ENCODE measurements around the gene AMDHD2.
"Not testable (repeated sequence)": the region's sequence is repeated elsewhere in the genome, so short reads cannot be mapped to it uniquely, and the experiment has no call there.

The AMDHD2 gene

DNA sequence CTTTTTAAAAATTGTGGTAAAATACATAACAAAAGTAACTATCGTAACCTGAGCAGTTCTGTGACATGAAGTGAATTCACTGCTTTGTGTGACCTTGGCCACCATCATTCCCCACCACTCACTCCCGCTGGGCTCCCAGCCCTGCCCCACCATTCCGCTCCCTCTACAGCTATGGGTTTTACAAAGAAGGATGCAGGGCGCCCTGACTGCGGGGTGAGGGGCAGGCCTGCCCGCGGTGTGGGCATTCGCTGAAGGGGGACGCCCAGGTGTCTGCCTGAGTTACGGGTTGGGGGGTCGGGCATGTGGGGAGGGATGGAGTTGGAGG is 11.2 kb downstream of the AMDHD2 start, which contains the start of gene CEMP1:
CEMP1 (minus strand) TSS at position 38 of the 325 bp plus-strand sequence. CDS start 335 bp downstream, outside the sequence.
- TF ChIP-seq, protein P1, sequence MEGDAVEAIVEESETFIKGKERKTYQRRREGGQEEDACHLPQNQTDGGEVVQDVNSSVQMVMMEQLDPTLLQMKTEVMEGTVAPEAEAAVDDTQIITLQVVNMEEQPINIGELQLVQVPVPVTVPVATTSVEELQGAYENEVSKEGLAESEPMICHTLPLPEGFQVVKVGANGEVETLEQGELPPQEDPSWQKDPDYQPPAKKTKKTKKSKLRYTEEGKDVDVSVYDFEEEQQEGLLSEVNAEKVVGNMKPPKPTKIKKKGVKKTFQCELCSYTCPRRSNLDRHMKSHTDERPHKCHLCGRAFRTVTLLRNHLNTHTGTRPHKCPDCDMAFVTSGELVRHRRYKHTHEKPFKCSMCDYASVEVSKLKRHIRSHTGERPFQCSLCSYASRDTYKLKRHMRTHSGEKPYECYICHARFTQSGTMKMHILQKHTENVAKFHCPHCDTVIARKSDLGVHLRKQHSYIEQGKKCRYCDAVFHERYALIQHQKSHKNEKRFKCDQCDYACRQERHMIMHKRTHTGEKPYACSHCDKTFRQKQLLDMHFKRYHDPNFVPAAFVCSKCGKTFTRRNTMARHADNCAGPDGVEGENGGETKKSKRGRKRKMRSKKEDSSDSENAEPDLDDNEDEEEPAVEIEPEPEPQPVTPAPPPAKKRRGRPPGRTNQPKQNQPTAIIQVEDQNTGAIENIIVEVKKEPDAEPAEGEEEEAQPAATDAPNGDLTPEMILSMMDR (IDR thresholded peaks at IDR 0.05; ENCODE audit: low read depth, low read length, poor library complexity, severe bottlenecking), result no peak
- no peak for TF ChIP-seq EZH2phosphoT487 (IDR thresholded peaks at IDR 0.05; ENCODE audit: borderline replicate concordance, low read length)
- Histone ChIP-seq H3K4me2 (ENCODE audit: low read length) (peak within 1 kb of the TSS; percentile 86), H3K27ac (ENCODE audit: low read depth, low read length) (peak within 1 kb of the TSS; percentile 77), H3K4me3 (ENCODE audit: low read length) (peak within 1 kb of the TSS; percentile 76), H3K4me1 (ENCODE audit: control insufficient read depth, low read length) (peaks cover 20% of the 10 kb centered on the region), H3K79me2 (ENCODE audit: control insufficient read depth, low read length) (no peaks in the 10 kb centered on the region), H3K9me2 (replicated peaks; ENCODE audit: control insufficient read depth, low read length) (no peaks in the 10 kb centered on the region), H3K27me3 (ENCODE audit: control insufficient read depth, low read length) (no peaks in the 10 kb centered on the region), H3K9me3 (ENCODE audit: control insufficient read depth, insufficient read depth, low read length) (no peaks in the 10 kb centered on the region), H3F3A (ENCODE audit: control insufficient read depth, insufficient read depth) (peaks cover 6% of the 10 kb centered on the region), H4K20me1 (ENCODE audit: control insufficient read depth, insufficient read depth, low read depth, low read length) (no peaks in the 10 kb centered on the region), H3K36me3 (ENCODE audit: control insufficient read depth, low read length) (peaks cover 21% of the 10 kb centered on the region)

DNA sequence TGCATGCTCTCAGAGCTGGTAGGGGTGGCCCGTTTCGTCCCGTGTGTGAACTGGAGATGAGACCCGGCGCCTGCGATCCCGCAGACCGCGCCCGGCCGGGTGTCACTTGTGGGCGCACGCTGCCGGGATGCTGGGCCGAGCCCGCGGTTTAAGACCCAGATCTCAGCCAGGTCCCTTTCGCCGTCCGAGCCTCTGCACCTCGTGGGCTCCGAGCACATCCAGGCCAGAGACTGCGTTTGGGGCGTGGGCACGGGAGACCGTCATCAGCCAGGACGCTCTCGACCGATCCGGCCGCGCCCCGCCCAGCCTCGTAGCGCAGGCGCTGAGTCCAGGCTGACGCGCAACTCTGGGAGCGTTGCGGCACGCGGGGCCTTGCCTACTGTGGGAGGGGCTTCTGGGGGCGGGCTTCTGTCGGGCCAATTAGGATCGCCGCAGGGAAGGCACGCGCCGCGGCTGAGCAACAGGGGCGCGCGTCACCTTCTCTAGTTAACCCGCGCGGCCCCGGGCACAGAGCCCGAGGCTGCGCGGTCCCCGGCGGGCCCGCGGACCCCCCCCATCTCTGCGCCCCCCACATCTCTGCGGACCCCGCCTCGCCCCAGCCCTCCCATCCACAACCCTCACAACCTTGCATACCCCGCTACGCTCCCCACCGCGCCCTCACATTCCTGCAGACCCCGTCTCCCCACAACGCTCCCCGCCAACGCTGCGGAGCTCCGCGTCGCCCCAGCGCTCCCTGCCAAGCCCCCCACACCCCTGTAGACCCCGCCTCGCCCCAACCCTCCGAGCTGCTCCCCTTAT is 11.7 kb downstream of the AMDHD2 start:
- peak overlapping the region; percentile 76 for H3K4me3 ChIP-seq (ENCODE audit: low read length)
- H3K4me2 ChIP-seq (ENCODE audit: low read length), result peak overlapping the region; percentile 86
- TF ChIP-seq EZH2phosphoT487 (IDR thresholded peaks at IDR 0.05; ENCODE audit: borderline replicate concordance, low read length), result no peak
- TF ChIP-seq, protein P1 (IDR thresholded peaks at IDR 0.05; ENCODE audit: low read depth, low read length, poor library complexity, severe bottlenecking), result no peak
- H3K79me2 ChIP-seq (ENCODE audit: control insufficient read depth, low read length), result no peaks in the 10 kb centered on the region
- H3K27me3 ChIP-seq (ENCODE audit: control insufficient read depth, low read length), result no peaks in the 10 kb centered on the region
- H3F3A ChIP-seq (ENCODE audit: control insufficient read depth, insufficient read depth), result peaks cover 6% of the 10 kb centered on the region
- H3K9me2 ChIP-seq (replicated peaks; ENCODE audit: control insufficient read depth, low read length), result no peaks in the 10 kb centered on the region
- H3K9me3 ChIP-seq (ENCODE audit: control insufficient read depth, insufficient read depth, low read length), result no peaks in the 10 kb centered on the region
- H3K4me1 ChIP-seq (ENCODE audit: control insufficient read depth, low read length), result peaks cover 24% of the 10 kb centered on the region
- no peaks in the 10 kb centered on the region for H4K20me1 ChIP-seq (ENCODE audit: control insufficient read depth, insufficient read depth, low read depth, low read length)
- H3K36me3 ChIP-seq (ENCODE audit: control insufficient read depth, low read length), result peaks cover 19% of the 10 kb centered on the region
- H3K27ac ChIP-seq (ENCODE audit: low read depth, low read length), result peak overlapping the region; percentile 77

DNA sequence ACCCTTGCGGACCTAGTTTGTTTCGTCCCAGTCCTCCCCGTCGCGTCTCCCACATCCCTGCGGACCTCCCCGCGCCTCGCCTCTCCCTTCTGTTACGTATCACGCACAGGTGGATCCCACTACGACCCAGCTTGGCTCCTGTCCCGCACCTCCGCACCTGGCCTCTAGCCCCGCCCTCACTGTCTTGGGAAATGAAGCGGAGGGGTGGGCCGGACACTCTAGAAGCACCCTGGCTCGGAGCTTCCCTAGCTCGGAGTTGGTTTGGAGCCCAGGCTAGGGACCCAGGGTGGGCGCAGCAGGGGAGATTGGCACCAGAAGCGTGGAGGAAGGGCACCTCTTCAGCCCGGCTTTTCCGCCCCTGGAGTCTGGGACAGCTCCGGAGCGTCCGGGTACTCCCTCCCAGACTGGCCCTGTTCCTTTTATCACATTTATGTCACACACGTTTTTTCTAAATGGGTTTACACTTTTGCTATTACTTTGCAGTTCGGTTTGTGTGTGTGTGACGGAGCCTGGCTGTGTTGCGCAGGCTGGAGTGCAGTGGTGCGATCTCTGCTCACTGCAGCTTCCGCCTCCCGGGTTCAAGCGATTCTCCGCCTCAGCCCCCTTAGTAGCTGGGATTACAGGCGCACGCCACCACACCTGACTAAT is 12.4 kb downstream of the AMDHD2 start:
- Histone ChIP-seq H3K9me2 (replicated peaks; ENCODE audit: control insufficient read depth, low read length) (no peaks in the 10 kb centered on the region), H3K27ac (ENCODE audit: low read depth, low read length) (peak overlapping the region; percentile 77), H3K36me3 (ENCODE audit: control insufficient read depth, low read length) (peaks cover 18% of the 10 kb centered on the region), H3K4me3 (ENCODE audit: low read length) (peak overlapping the region; percentile 76), H3K79me2 (ENCODE audit: control insufficient read depth, low read length) (no peaks in the 10 kb centered on the region), H3K9me3 (ENCODE audit: control insufficient read depth, insufficient read depth, low read length) (no peaks in the 10 kb centered on the region), H3F3A (ENCODE audit: control insufficient read depth, insufficient read depth) (peaks cover 6% of the 10 kb centered on the region), H3K4me1 (ENCODE audit: control insufficient read depth, low read length) (peaks cover 24% of the 10 kb centered on the region), H4K20me1 (ENCODE audit: control insufficient read depth, insufficient read depth, low read depth, low read length) (no peaks in the 10 kb centered on the region), H3K4me2 (ENCODE audit: low read length) (peak overlapping the region; percentile 86), H3K27me3 (ENCODE audit: control insufficient read depth, low read length) (no peaks in the 10 kb centered on the region)
- TF ChIP-seq EZH2phosphoT487 (IDR thresholded peaks at IDR 0.05; ENCODE audit: borderline replicate concordance, low read length), result no peak
- TF ChIP-seq, protein P1 (IDR thresholded peaks at IDR 0.05; ENCODE audit: low read depth, low read length, poor library complexity, severe bottlenecking), result no peak

DNA sequence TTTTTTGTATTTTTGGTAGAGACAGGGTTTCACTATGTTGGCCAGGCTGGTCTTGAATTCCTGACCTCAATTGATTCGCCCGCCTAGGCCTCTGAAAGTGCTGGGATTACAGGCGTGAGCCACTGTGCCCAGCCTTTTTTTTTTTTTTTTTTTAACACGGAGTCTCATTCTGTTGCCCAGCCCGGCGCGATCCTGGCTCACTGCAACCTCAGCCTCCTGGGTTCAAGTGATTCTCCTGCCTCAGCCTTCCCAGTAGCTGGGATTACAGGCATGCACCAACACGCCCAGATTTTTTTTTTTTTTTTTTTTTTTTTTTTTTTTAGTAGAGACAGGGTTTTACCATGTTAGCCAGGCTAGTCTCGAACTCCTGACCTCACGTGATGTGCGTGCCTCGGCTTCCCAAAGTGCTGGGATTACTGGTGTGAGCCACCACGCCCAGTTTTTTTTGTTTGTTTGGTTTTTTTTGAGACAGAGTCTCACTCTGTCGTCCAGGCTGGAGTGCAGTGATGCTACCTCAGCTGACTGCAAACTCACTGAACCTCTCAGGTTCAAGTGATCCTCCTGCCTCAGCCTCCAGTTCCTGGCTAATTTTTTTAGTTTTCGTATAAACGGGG is 13.1 kb downstream of the AMDHD2 start:
- peak overlapping the region; percentile 77 for H3K27ac ChIP-seq (ENCODE audit: low read depth, low read length)
- not testable (repeated sequence) for H3K9me3 ChIP-seq (ENCODE audit: control insufficient read depth, insufficient read depth, low read length); H3K9me2 ChIP-seq (replicated peaks; ENCODE audit: control insufficient read depth, low read length); H3K79me2 ChIP-seq (ENCODE audit: control insufficient read depth, low read length); H3F3A ChIP-seq (ENCODE audit: control insufficient read depth, insufficient read depth); H4K20me1 ChIP-seq (ENCODE audit: control insufficient read depth, insufficient read depth, low read depth, low read length); H3K27me3 ChIP-seq (ENCODE audit: control insufficient read depth, low read length)
- H3K4me1 ChIP-seq (ENCODE audit: control insufficient read depth, low read length), result peaks cover 24% of the 10 kb centered on the region
- H3K4me2 ChIP-seq (ENCODE audit: low read length), result peak overlapping the region; percentile 86
- peaks cover 12% of the 10 kb centered on the region for H3K36me3 ChIP-seq (ENCODE audit: control insufficient read depth, low read length)
- H3K4me3 ChIP-seq (ENCODE audit: low read length), result peak overlapping the region; percentile 76

All from DOHH2 (cell line).